CD4-positive, alpha-beta T cell (primary cell): ENCODE results near the gene PTPRS. TPM values are rescaled to one million over a fixed set of nuclear protein-coding genes. Genes with fewer than 3 reads are reported as not detected.
"Not testable (repeated sequence)": the region's sequence is repeated elsewhere in the genome, so short reads cannot be mapped to it uniquely, and the experiment has no call there.

Experiments
- ATAC-seq: fragments of 200-7000 bp; cut with Tn5 transposase; one replicate; pipeline ENCODE4 v1.10.0; 2022; ENCODE audit warnings: mild to moderate bottlenecking; ENCODE audit not compliant: poor library complexity
- CTCF ChIA-PET: fragments of 350-600 bp; sonication (Branson Sonifier 250); formaldehyde crosslinking; loops from one replicate; lab custom pipeline; 2021; ENCODE audit warnings: antibody characterized with exemption, inconsistent platforms; lab: Charles Lee
- POLR2A ChIA-PET: fragments of 350-600 bp; sonication (Branson Sonifier 250); formaldehyde crosslinking; loops from one replicate; lab custom pipeline; 2021; ENCODE audit warnings: antibody characterized with exemption, inconsistent platforms; lab: Charles Lee
- DNase-seq, 14 experiments: peaks; one replicate each; pipeline ENCODE4 v3.0.0-alpha.2; 2013 to 2020; ENCODE audit warnings: mixed read lengths in 2 of 14
- H3K27ac ChIP-seq, 2 donors: one replicate each; pipeline versions ENCODE4 v1.5.1 to v1.7.0; 2013; ENCODE audit warnings: low read length in 2 of 2, low read depth in 1 of 2, mild to moderate bottlenecking in 1 of 2
- H3K27me3 ChIP-seq, 2 experiments: 1 replicate in 1 of 2; 2 replicates in 1 of 2; pipeline versions ENCODE4 v1.6.1 to v1.7.0; 2013; ENCODE audit warnings: low read length in 2 of 2, control low read depth in 1 of 2, mild to moderate bottlenecking in 1 of 2, moderate library complexity in 1 of 2; ENCODE audit not compliant: insufficient read depth in 2 of 2, control insufficient read depth in 1 of 2
- H3K36me3 ChIP-seq: one replicate; pipeline ENCODE4 v1.6.1; 2013; ENCODE audit warnings: low read length, control low read depth; ENCODE audit not compliant: insufficient read depth
- H3K4me1 ChIP-seq: one replicate; pipeline ENCODE4 v1.6.1; 2013; ENCODE audit warnings: low read length, control low read depth; ENCODE audit not compliant: insufficient read depth
- H3K4me3 ChIP-seq: one replicate; pipeline ENCODE4 v1.5.1; 2013; ENCODE audit warnings: mild to moderate bottlenecking, low read length, moderate library complexity
- H3K9me3 ChIP-seq, 2 experiments: 1 replicate in 1 of 2; 2 replicates in 1 of 2; pipeline versions ENCODE4 v1.6.1 to v1.7.0; 2013; ENCODE audit warnings: low read length in 2 of 2, mild to moderate bottlenecking in 2 of 2, control low read depth in 1 of 2, moderate library complexity in 1 of 2; ENCODE audit not compliant: control insufficient read depth in 1 of 2, insufficient read depth in 1 of 2
- H3K27ac Mint-ChIP-seq: one replicate; pipeline ENCODE4 v1.8.0; 2020; ENCODE audit warnings: mixed read lengths
- H3K27me3 Mint-ChIP-seq: one replicate; pipeline ENCODE4 v1.8.0; 2021; ENCODE audit warnings: mixed read lengths
- H3K36me3 Mint-ChIP-seq: one replicate; pipeline ENCODE4 v1.8.0; 2021; ENCODE audit warnings: low read depth, mixed read lengths
- H3K4me1 Mint-ChIP-seq: one replicate; pipeline ENCODE4 v1.8.0; 2021; ENCODE audit warnings: low read depth, mixed read lengths
- H3K4me3 Mint-ChIP-seq: one replicate; pipeline ENCODE4 v1.8.0; 2020; ENCODE audit warnings: mild to moderate bottlenecking, mixed read lengths
- H3K9me3 Mint-ChIP-seq: one replicate; pipeline ENCODE4 v1.8.0; 2020; ENCODE audit warnings: mixed read lengths
- intact Hi-C, 2 experiments: fragments of 100-400 bp; cut with DNase I in 1 of 2; cut with micrococcal nuclease in 1 of 2; formaldehyde crosslinking; loops; one replicate each; pipeline versions ENCODE4 v1.15.1 to v1.9.0; 2023 to 2025; cut with DNase I, micrococcal nuclease
- total RNA-seq, 174 experiments: library from RNA in 2 of 174; stranded (reverse) in 2 of 174; gene quantifications; one replicate each; pipeline ENCODE4 v1.2.3 and lab custom pipeline; 2021 to 2026
- TF ChIP-seq, protein P1 (sequence below): fragments of 200-600 bp; IDR thresholded peaks from one replicate; pipeline ENCODE4 v1.8.0; 2022; ENCODE audit warnings: antibody characterized with exemption, mild to moderate bottlenecking

Gene PTPRS
- total RNA-seq, 2 experiments from 2014 or later, result 5.3 to 6.3 TPM

GRCh38 chr19:5386841-5387240, 46.2 kb upstream of the PTPRS start:
- Mint-ChIP-seq H3K27ac (no peak overlapping the region), H3K27me3 (peaks cover 47% of the 10 kb centered on the region), H3K4me3 (no peak overlapping the region), H3K36me3 (no peaks in the 10 kb centered on the region), H3K9me3 (peaks cover 13% of the 10 kb centered on the region), H3K4me1 (no peaks in the 10 kb centered on the region)
- TF ChIP-seq, protein P1, sequence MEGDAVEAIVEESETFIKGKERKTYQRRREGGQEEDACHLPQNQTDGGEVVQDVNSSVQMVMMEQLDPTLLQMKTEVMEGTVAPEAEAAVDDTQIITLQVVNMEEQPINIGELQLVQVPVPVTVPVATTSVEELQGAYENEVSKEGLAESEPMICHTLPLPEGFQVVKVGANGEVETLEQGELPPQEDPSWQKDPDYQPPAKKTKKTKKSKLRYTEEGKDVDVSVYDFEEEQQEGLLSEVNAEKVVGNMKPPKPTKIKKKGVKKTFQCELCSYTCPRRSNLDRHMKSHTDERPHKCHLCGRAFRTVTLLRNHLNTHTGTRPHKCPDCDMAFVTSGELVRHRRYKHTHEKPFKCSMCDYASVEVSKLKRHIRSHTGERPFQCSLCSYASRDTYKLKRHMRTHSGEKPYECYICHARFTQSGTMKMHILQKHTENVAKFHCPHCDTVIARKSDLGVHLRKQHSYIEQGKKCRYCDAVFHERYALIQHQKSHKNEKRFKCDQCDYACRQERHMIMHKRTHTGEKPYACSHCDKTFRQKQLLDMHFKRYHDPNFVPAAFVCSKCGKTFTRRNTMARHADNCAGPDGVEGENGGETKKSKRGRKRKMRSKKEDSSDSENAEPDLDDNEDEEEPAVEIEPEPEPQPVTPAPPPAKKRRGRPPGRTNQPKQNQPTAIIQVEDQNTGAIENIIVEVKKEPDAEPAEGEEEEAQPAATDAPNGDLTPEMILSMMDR, result no peak
- no peak overlapping the region for H3K4me3 ChIP-seq
- H3K9me3 ChIP-seq, result peaks cover 8 to 23% of the 10 kb centered on the region in 2 experiments
- no peak overlapping the region for H3K27ac ChIP-seq
- H3K27me3 ChIP-seq, result peaks cover 0 to 10% of the 10 kb centered on the region in 2 experiments
- intact Hi-C loops, result no loop called here
- CTCF ChIA-PET, result no interaction called here
- DNase-seq (no peak), ATAC-seq (no peak)
- POLR2A ChIA-PET, result no interaction called here
- no peaks in the 10 kb centered on the region for H3K4me1 ChIP-seq
- H3K36me3 ChIP-seq, result no peaks in the 10 kb centered on the region

GRCh38 chr19:5381197-5381596, 40.6 kb upstream of the PTPRS start:
- H3K9me3 Mint-ChIP-seq, H3K4me3 Mint-ChIP-seq, POLR2A ChIA-PET, DNase-seq, CTCF ChIA-PET, ATAC-seq, H3K27ac ChIP-seq, H3K4me3 ChIP-seq, H3K27me3 ChIP-seq, H3K4me1 ChIP-seq, intact Hi-C loops, H3K27ac Mint-ChIP-seq, H3K36me3 ChIP-seq, H3K36me3 Mint-ChIP-seq, H3K4me1 Mint-ChIP-seq: not testable (repeated sequence)
- peaks cover 31% of the 10 kb centered on the region for H3K27me3 Mint-ChIP-seq
- peaks cover 13 to 26% of the 10 kb centered on the region in 2 experiments for H3K9me3 ChIP-seq

GRCh38 chr19:5380215-5380919, 39.8 kb upstream of the PTPRS start:
- no peak for ATAC-seq
- TF ChIP-seq, protein P1, result no peak
- Histone ChIP-seq H3K4me3 (no peak overlapping the region), H3K27me3 (peaks cover 0 to 7% of the 10 kb centered on the region in 2 experiments), H3K36me3 (no peaks in the 10 kb centered on the region), H3K9me3 (peaks cover 13 to 26% of the 10 kb centered on the region in 2 experiments), H3K27ac (no peak overlapping the region), H3K4me1 (no peaks in the 10 kb centered on the region)
- Mint-ChIP-seq H3K4me1 (no peaks in the 10 kb centered on the region), H3K27ac (no peak overlapping the region), H3K36me3 (no peaks in the 10 kb centered on the region), H3K4me3 (no peak overlapping the region), H3K9me3 (peaks cover 9% of the 10 kb centered on the region), H3K27me3 (peaks cover 34% of the 10 kb centered on the region)
- POLR2A ChIA-PET, result no interaction called here
- DNase-seq, result no peak
- CTCF ChIA-PET, result no interaction called here
- intact Hi-C loops, result no loop called here

DNA sequence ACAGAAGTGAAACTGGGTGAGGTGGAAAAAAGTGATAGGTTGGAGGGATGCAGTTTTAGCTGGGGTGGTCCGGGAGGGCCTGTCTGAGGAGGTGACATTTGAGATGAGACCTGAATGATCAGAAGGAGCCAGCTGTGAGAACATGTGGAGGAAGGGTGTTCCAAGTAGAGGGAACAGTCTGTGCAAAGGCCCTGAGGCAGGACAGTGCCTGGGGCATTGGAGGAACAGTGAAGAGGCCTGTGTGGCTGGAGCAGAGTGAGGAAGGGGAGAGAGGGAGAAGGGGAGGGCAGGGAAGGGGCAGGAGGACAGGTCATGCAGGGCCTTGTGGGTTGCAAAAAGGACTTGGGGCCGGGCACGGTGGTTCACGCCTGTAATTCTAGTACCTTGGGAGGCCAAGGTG, 36.3 kb upstream of the PTPRS start:
- CTCF ChIA-PET, result no interaction called here

More for the DNA sequence above, 36.3 kb upstream of the PTPRS start:
- no peak overlapping the region for H3K27ac Mint-ChIP-seq
- no peak for ATAC-seq
- Histone ChIP-seq H3K9me3 (peaks cover 5 to 15% of the 10 kb centered on the region in 2 experiments), H3K27ac (no peak overlapping the region), H3K4me1 (no peaks in the 10 kb centered on the region), H3K4me3 (no peak overlapping the region), H3K36me3 (no peaks in the 10 kb centered on the region), H3K27me3 (peaks cover 0 to 2% of the 10 kb centered on the region in 2 experiments)
- DNase-seq, result no peak
- intact Hi-C loops, result no loop called here
- TF ChIP-seq, protein P1, result no peak
- peaks cover 38% of the 10 kb centered on the region for H3K27me3 Mint-ChIP-seq
- no peaks in the 10 kb centered on the region for H3K36me3 Mint-ChIP-seq
- H3K4me3 Mint-ChIP-seq, result no peak overlapping the region
- H3K9me3 Mint-ChIP-seq, result peaks cover 2% of the 10 kb centered on the region
- POLR2A ChIA-PET, result no interaction called here
- H3K4me1 Mint-ChIP-seq, result no peaks in the 10 kb centered on the region
